ENCODE results near the gene SERPINB11.

SERPINB11 gene

DNA sequence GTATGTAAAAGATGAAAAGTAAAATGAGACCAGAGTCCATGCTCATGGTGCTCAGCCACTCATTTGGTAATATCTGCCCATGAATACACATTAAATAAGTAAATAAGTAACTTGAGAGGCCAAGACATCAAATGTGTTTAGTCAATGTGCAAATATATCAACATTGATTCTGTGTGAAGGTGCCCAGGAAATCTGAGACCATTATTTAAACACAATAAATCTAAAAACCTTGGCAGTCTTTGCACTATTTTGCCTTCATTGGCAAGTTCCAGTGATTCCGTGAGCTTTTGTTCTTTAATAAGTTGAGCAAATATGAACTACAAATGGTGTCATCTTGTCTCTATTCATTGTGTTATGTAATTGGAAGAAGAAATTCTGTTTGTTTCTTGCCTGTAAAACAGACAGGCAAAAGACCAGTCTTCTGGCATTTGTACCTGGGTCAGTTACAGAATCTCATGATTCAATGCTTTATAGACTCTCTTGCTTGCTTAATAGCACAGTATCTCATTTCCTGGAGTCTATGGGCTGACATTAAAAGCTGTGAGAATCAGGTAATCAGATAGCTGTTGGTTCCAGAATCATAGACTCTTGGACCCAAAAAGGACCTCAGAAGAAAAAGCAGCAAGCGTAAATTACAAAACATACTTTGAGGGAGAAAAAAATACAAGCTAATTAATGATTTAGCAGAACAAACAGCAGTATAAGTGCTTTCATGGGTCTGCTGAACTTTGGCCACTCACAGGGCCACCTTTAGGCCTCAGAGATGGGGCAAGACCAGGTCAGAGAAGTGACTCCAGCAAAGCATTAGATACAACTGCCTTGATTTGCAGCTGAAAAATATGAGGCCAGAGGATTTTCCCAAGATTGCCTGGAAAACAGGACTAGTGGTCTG is 21.1 kb upstream of the SERPINB11 start:
- H3K4me3 ChIP-seq (ENCODE audit: low read depth, low read length), result no peak overlapping the region
- TF ChIP-seq, protein P1, sequence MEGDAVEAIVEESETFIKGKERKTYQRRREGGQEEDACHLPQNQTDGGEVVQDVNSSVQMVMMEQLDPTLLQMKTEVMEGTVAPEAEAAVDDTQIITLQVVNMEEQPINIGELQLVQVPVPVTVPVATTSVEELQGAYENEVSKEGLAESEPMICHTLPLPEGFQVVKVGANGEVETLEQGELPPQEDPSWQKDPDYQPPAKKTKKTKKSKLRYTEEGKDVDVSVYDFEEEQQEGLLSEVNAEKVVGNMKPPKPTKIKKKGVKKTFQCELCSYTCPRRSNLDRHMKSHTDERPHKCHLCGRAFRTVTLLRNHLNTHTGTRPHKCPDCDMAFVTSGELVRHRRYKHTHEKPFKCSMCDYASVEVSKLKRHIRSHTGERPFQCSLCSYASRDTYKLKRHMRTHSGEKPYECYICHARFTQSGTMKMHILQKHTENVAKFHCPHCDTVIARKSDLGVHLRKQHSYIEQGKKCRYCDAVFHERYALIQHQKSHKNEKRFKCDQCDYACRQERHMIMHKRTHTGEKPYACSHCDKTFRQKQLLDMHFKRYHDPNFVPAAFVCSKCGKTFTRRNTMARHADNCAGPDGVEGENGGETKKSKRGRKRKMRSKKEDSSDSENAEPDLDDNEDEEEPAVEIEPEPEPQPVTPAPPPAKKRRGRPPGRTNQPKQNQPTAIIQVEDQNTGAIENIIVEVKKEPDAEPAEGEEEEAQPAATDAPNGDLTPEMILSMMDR (conservative IDR thresholded peaks at IDR 0.05; ENCODE audit: low read depth, low read length), result no peak
- no peak for DNase-seq (ENCODE audit: low read depth)

DNA sequence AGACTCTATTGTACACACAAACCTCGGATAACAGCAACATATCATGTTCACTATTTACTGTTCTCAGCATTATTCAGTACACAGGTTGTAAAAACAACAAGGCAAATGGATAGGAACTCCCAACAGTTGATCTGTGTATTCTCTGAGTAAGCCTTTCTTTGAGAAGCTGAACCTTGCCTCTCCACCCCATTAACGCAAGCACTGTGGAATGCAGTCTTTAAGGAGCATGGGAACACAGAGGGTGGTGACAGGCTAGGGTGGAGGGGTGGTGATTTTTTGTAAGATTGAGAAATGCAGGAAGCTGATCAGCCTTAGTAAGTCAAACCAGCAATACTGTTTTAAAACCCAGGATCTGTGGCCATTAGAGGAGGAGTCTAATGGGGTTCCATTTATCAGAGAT is 19.6 kb upstream of the SERPINB11 start:
- TF ChIP-seq, protein P1 (conservative IDR thresholded peaks at IDR 0.05; ENCODE audit: low read depth, low read length), result no peak
- no peak overlapping the region for H3K4me3 ChIP-seq (ENCODE audit: low read depth, low read length)
- peak; percentile 96 for DNase-seq (ENCODE audit: low read depth)

DNA sequence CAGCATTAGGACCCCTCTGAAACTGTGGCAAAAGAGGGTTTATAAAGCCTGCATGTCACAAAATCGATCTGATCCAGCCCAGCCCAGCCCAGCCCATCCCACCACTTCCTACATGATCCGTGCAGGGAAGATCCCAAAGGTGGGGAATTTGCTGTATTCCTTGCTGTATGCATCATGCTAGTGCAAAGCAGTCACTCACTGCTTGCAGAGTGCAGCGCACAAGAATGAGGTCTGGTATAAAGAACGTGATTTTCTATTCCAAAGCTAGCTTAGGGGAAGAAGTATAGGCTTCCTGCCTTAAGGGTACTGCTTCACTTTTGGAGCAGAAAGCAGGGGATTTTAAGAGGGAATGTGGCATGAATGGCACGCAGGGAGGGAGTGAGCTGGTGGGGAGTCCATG is 18.9 kb upstream of the SERPINB11 start:
- DNase-seq (ENCODE audit: low read depth), result no peak
- H3K4me3 ChIP-seq (ENCODE audit: low read depth, low read length), result no peak overlapping the region
- TF ChIP-seq, protein P1 (conservative IDR thresholded peaks at IDR 0.05; ENCODE audit: low read depth, low read length), result no peak

DNA sequence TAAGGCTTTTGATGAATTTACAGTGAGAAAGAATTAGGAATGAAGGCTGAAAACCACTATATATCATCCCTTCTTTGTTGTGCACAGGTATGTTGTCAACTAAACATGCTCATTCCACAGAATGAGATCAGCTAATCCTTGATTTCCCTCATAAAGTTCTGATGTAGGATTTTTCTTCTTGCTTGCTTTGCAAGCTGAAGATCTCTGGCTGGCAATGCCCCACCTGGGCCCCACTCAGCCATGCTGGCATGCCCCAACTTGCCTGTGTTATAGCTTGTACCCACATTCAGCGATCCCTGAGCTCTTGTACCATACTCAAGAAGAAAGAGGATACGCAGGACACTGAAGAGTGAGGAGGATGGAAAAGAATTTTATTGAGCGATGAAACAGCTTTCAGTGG is 18.0 kb upstream of the SERPINB11 start:
- DNase-seq (ENCODE audit: low read depth), result no peak
- no peak overlapping the region for H3K4me3 ChIP-seq (ENCODE audit: low read depth, low read length)
- TF ChIP-seq, protein P1 (conservative IDR thresholded peaks at IDR 0.05; ENCODE audit: low read depth, low read length), result no peak

- TF ChIP-seq, protein P1 (conservative IDR thresholded peaks at IDR 0.05; ENCODE audit: low read depth, low read length), result no peak
- DNase-seq (ENCODE audit: low read depth), result no peak
- H3K4me3 ChIP-seq (ENCODE audit: low read depth, low read length), result no peak overlapping the region
Measured at GRCh38 chr18:63686871-63687270, 15.9 kb upstream of the SERPINB11 start.

DNA sequence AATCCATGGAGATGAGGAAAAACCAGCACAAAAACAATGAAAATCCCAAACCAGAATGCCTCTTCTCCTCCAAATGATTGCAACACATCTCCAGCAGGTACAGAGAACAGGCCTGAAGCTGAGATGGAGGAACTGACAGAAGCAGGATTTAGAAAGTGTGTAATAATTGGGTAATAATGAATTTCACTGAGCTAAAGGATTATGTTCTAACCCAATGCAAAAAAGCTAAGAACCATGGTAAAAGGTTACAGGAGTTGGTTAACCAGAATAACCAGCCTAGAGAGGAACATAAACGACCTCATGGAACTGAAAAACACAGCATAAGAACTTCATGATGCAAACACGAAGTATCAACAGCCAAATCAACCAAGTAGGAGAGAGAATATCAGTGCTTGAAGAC is 13.7 kb upstream of the SERPINB11 start:
- TF ChIP-seq, protein P1 (conservative IDR thresholded peaks at IDR 0.05; ENCODE audit: low read depth, low read length), result no peak
- DNase-seq (ENCODE audit: low read depth), result no peak

More for the DNA sequence above, 13.7 kb upstream of the SERPINB11 start:
- H3K4me3 ChIP-seq (ENCODE audit: low read depth, low read length), result no peak overlapping the region
